GM18519 (cell line): ENCODE data around the gene SECTM1.
"Not testable (repeated sequence)": the region's sequence is repeated elsewhere in the genome, so short reads cannot be mapped to it uniquely, and the experiment has no call there.

Source experiments
- ATAC-seq: cut with Tn5 transposase; IDR thresholded peaks from one replicate; pipeline ENCODE4 v1.9.1; 2021; ENCODE audit warnings: mild to moderate bottlenecking, moderate library complexity; ENCODE audit not compliant: unreplicated experiment, low FRiP score

SECTM1 gene

DNA sequence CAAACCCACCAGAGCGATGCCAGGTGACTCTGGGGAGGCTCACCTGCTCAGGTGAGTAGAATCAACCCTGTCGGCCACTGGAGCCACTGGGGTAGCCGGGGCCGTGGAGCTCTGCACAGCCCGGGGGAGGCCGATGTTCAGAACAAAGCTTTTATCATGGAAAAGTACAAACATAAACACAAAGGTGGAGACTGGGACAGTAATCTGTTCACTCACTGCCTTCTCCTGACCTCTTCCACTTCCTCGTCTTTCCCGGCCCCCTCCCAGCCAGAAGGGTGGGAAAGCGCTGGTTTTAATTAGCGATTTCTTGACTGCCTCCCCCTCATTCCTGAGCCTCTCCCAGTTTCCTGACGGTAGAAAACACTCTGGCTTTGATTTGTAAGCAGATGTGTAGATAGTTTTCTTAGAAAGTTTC is 15.7 kb upstream of the SECTM1 start:
- ATAC-seq = no peak

DNA sequence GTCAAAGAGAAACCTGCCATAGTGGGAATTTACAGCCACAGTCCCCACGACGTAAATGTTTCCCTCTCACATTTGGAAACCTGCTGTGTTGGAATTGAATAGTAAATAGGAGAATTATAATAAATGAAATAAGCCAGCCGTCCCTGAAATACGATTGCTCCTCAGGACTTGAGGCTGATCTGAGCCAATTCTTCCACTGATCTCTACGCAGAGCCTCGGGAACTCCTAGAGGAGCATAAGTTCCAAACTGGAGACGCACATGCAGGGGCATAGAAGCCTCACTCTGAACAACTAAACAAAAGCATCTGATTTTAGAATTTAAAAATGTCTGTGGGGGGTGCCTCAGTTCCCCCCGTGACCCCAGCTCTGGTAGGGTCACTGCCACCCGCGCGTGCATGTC is 15.3 kb upstream of the SECTM1 start:
- no peak for ATAC-seq

DNA sequence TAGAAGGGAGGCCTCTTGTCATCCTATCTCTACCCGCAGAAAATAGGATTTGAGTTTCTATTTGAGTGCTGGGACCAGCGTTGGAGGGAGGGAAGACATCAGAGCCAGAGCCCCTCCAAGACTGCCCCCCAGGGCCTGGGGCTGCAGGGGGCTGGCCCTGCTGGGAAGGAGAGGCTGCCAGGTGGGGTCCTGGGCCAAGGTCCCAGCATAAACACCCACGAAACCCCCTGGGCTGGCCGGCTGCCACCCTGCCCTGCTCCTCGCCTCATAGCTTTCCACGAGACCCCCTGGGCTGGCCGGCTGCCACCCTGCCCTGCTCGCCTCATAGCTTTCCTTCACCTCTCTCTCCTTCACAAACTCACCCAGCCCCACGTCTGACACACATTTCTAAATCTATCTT is 14.9 kb upstream of the SECTM1 start:
- no peak for ATAC-seq

DNA sequence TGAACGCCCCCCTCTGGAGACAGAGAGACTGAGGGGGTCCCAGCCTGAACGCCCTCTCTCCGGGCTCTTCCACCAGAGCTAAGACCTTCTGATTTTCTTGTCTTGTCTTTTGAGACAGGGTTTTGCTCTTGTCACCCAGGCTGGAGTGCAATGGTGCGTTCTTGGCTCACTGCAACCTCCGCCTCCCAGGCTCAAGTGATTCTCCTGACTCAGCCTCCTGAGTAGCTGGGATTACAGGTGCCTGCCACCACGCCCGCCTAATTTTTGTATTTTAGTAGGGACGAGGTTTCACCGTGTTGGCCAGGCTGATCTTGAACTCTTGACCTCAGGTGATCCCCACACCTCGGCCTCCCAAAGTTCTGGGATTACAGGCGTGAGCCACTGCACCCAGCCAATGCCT is 14.4 kb upstream of the SECTM1 start:
- ATAC-seq = not testable (repeated sequence)

DNA sequence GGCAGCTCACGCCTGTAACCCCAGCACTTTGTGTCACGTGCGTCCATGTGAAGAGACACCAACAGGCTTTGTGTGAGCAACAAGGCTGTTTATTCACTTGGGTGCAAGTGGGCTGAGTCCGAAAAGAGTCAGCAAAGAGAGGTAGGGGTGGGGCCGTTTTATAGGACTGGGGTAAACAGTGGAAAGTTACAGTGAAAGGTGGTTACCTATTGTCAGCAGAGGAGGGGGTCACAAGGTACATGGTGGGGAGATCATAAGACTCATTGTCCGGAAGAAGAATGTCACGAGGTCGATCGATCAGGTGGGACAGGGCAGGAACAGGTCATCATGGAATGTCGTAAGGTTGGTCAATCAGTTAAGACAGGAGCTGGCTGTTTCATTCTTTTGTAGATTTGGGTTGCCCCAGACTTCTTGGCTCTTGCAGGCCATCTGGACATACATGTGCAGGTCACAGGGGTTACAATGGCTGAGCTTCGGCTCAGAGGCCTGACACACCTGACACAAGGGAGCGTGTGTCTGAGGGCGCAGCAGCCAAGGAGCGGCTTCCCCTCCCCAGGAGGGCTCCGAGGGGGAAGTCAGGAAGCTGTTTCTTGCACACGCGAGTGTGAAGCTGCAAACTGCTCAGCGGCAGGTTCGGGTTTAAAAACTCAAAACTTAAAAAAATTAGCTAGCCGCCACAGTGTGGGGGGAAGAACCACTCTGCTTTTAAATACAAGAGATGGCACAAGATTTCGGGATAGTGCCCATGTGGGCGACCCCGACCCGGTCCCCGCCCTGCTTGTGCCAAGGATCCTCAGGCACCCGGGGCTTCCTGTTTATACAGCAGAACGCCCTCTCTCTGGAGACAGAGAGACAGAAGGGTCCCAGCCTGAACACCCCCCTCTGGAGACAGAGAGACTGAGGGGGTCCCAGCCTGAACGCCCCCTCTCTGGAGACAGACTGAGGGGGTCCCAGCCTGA is 13.1 kb upstream of the SECTM1 start:
- no peak for ATAC-seq

DNA sequence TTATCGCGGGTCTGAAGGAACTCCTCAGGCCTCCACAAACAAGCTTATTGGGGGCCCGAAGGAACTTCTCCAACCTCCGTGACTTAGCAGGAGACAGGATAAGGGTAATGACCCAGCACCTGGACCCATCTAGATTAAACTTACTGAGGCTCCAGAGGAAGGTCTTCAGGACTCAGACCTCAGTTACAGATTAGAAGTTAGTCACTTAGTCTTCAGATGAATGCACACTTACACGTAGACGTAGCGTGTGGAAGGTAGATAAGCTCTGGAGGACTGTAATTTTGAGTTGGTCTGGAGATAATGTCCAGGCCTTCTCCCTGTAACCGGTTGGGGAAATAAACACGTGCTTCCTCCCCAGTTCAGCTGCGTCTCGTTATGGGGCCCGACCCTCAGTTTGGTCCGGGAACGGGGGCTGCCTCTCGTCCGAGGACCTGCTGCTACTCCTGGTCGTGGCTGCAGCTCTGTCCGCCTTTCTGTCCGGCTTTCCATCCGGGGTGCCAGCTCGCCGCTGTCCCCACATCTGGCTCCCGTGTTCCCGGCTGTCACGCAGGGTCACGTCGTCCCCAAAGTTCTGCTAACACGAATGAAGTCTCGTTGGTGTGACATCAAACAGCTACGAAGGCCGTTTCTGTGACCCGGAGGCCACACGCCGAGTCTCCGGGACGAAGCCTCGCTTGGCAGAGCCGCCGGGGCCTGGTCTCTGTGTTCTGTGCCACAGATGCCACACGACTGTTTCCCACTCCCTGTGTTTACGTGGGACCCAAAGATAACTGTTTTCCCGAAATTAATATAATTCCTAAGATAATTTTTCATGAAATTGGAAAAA is 11.8 kb upstream of the SECTM1 start:
- ATAC-seq = no peak

DNA sequence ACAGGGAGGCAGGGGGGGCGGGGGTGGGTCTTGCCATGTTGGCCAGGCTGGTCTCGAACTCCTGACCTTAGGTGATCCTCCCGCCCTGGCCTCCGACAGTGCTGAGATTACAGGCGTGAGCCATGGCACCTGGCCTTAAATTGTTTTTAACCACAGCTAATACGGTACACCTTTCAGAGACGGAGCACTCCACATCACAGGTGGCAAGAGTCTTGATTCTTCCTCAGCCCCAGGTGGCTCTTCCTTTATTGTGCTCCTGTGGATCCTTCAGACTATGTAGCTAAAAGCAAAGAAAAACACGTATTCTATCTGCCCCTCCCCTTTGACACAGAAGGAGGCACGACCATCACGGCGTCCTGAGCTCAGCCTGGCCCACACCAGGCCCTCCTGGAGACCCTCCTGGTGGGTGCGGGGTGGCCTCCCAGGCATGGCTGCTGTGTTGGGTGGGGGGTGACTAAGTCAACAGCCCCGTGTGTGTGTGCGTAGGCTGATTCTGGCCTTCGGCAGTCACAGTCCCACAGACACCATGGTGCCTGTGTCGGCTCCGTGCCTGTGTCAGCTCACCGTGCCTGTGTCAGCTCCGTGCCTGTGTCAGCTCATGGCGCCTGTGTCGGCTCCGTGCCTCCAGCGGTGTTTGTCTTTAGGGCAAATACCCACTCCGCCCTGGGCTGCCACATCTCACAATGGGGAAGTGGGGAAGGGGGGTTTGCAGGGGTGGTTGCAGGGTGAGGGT is 10.8 kb upstream of the SECTM1 start:
- no peak for ATAC-seq

DNA sequence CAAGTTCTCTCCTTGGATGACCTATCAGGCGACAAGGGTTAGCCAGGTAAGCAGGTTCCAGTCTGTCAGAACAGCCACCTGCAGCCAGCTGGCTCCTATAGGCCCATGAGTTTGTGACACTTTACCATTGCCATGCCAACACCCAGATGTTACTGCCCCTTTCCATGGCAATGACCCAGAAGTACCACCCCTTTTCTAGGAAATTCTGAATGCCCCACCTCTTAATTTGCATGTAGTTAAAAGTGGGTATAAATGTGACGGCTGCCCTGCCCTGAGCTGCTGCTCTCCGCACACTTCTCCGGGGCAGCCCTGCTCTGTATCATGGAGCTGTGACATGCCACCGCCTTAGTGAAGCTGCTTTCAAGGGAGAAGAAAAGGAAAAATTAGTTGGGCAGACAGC is 10.0 kb upstream of the SECTM1 start:
- ATAC-seq = no peak

DNA sequence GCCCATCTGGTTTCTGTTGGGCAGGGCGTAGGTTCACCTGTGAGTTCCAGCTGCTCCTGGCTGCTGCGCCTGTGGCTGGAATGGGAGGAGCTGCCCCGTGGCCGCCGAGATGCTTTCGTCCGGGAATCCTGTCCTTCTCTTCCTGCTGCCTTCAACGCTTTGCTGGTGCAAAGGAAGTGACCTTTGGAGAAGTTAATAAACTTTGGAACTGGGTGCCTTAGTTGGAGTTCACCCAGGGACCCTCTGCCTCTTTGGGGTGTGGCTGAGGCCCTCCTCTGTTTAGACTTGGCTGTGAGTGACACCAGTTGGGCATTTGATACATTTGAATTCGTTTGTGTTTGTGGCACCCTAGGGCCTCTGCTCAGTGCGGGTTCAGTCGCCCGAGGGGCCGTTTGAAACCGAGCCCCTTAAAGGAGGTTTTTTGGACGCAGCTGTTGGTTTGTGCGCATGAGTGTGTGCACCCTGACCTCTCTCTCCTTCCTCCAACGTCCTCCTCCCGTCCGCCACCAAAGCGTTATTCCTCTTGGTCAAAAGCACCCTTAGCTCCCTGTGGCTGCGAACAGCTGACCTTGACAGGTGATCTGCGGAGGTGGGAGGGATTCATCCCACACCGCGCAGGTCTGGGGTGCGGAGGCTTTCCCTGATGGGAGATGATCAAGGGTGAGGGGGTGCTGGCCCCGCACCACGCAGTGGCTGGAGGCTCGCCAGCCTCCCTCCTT is 9.0 kb upstream of the SECTM1 start:
- no peak for ATAC-seq

DNA sequence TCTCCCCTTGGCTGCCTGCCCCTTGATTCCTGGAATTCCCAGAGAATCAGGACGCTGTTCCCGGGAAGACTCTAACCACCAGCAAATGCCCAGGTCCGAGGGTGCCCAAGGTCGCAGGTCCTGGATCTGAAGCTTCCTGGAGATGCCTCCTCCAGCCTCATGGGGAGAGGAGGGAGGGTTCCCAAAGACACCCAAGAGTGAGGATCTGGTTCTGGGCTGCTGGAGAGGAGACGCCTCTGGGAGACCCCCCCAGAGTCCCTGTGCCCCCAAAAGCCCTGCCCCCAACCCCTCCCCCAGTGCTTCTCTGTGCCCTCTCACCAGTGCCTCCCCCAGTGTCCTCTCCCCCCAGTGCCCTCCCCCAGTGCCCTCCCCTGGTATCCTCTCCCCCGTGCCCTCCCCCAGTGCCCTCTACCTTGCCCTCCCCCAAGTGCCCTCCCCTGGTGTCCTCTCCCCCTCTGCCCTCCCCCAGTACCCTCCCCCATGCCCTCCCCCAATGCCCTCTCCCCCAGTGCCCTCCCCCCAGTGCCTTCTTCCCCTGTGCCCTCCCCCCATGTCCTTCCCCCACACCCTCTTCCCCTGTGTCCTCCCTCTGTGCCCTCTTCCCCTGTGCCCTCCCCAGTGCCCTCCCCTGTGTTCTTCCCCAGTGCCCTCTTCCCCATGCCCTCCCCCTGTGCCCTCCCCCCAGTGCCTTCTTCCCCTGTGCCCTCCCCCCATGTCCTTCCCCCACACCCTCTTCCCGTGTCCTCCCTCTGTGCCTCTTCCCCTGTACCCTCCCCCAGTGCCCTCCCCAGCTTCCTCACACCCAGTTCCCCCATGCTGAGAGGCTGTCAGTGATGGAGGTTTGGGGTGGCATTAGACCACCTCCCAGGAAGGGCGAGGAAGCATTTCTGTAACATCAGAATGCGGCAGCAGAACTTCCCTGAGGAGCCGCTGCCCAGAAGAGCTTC is 6.3 kb upstream of the SECTM1 start:
- ATAC-seq = no peak

DNA sequence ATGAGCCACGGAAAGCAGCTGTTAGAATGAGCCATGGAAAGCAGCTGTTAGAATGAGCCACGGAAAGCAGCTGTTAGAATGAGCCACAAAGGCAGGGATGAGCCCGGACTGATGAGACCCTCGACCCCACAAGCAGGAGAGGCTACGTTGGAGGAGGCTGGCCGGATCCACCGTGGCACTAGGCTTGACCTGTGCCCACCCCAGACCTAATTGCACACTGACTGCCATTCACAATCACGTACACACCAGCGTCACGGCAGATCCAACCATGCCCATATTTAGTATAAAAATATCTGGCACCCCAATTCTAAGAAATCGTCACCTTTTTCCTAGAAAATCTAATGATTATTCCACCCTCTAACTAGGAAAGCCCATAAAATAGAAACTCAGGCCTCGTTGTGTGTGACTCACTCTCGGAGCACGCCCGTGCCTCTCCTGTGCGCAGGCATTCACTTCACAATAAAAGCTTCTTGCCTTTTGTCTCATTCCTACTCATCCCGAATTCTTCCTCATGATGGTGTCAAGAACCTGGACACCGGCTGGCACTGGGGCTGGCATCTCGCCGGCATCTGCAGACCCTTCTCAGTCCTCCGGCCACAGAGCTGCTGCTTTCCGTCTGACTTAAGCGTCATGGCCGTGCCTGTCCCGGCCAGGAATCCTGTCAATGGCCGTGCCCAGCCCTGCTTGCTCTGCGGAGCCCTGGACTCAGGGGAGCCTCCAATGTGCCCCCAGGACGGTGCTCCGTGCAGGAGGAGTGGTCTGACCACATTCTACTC is 5.5 kb upstream of the SECTM1 start:
- ATAC-seq = no peak

DNA sequence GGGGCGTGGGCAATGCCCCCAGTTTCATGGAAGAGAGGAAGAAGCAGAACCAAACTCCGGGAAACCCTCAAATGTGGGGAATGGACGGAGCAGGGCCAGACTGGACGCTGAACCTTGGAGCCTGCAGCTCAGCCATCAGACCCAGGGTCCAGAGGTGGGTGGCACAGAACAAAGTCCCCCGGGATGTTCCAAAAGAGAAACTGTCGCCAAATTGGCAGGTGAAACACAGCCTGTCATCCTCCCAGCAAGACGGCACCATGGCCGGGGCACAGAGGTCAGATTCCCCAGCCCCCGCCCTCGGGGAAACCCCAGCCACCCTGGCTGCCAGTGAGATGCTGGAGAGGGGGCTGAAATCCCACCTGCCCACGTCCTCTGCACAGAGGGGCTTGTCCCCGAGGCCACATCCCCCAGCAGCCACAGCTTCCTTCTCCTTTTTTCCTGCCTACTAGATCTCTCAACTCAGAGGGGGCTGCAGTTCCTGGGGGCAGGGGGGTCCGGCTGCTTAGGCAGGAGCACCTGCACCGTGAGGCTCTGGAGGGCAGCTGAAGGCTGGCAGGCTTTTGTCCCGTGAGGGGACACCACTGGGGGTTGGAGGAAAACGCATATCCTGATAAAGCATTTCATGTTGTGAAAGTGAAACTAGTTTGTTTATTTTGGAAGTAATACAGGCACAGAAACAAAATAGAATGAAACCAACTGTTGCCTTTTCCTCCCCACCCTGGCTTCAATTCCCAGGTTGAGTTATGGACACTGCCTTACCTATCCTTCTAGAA is 1.2 kb upstream of the SECTM1 start:
- ATAC-seq = no peak

DNA sequence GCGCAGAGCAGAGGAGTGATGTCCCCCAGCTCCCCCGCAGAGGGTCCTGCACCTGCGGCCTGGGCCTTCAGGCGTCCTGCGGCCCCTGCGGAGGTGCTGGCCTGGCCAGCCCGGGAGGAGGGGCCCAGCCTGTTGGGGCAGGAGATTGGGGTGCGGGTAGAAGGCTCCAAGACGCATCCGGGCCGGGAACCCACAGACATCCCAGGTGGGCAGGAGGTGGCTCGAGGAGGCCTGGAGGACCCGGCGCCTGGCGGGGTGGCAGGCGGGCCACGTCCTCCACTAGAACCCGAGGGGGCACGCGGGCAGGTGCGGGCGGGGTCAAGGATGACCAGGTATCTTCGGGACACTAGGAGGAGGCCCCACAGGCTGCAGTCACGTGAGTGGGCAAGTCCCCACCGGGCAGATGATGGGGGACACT is 647 bp upstream of the SECTM1 start:
- ATAC-seq = no peak

DNA sequence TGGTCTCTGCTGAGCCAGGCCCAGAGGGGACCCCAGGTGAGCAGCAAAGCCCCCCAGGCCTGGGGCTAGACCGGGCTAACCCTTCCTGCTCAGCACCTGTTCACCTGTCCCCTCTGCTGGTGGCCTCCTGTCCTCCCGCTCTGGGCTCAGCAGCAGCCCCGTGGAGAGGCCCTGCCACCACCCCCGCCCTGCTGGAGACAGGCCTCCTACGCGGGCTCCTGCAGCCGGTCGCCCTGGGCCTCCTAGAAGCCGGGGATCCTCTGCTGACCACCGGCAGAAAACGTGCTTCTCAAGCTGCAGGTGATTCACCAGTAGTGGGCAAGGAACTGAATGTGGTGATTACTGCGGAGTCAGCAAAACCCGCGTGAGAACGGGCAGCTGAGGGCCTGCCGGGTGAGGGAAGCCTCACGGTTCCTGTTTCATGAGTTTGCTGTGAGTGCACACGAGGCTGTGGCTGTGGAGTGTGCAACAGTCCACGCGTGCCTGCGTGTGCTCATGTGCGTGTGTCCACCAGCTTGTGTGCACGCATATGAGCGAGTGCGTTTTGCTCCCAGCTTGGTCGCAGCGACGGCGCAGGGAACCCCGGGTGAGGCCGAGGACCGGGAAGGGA is 792 bp downstream of the SECTM1 start:
- ATAC-seq = no peak

DNA sequence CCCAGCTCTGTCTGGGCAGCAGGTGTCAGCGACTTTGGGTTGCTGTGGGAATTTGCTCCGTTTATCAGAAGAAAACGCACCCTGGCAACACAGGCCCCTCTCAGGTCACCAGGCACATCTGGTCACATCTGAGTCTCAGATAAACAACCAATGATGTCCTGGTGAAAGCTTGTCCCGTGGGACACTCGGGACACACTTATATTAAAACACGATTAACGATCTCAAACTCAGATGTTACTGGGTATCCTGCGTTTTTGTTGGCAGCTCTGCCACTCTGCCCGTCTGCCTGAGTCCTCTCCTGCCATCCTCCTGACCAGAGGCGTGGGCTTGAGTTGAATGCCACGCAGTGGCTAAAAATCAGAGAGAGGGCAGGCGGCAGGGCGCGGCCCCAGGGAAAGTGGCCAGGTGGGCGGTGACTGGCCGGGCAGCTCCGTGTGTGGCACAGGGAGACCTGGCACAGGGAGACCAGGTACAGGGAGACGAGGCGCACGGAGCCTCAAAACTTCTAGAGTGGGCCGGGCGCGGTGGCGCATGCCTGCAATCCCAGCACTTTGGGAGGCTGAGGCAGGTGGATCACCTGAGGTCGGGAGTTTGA is 2.1 kb downstream of the SECTM1 start:
- ATAC-seq = no peak

DNA sequence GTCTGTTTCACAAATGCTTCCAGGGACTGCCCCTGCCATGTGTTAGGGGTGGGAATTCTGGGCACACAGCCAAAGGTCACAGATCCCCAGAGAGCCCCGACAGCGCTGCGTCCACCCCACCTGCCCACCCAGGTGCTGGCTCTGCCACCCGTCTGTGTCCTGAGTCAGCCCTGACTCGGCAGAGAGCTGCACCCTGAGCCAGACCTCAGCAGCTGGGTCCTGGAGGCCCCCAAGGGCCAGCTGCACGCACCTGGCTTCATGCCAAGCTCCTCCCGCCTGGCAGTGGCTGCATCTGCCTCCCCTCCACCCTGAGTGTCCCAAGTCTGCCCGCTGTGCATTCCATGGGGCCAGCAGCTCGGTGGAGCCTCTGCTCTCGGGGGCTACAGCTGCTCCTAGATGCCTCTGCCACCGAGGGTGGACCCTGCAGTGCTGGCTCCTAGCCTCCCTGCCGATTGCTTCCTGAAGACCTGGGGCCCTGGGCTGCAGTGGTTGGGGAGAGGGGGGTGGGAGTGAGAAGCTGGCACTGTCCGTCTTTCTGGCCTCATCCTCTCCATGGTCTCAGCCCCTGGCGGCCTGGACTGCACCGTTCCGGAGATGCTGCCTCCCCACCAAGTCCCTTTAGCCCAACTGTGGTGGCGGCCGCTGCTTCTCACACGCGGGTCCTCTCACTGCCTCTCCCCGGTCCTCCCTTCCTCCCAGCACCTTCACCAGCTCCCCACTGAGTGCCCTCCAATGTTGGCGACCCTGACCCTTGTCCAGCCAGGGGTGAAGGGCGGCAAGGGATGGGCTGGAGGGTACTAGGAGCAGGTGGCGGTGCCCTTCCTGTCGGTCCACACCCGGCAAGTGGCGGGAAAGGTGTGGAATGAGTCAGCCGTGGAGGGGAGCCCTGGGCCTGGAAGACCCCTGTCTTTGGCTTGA is 3.0 kb downstream of the SECTM1 start:
- ATAC-seq = no peak
